MCF 10A (cell line): ENCODE results near the gene MTUS2. TPM values are rescaled to one million over a fixed set of nuclear protein-coding genes. Genes with fewer than 3 reads are reported as not detected.

Experiments
- BruUV-seq: library from RNA; stranded (reverse); fragments of 400-500 nt; replicated peaks from 2 replicates; lab custom pipeline; 2021; lab: Mats Ljungman, UMichigan
- CTCF ChIA-PET: fragments of 300-600 bp; sonication (Branson Sonifier 250); formaldehyde crosslinking; extraction: SDS; loops from one replicate; lab custom pipeline; 2021; ENCODE audit warnings: antibody characterized with exemption, inconsistent platforms; lab: Yijun Ruan, JAX
- POLR2A ChIA-PET: fragments of 300-600, 350-650 bp; sonication (Branson Sonifier 250); formaldehyde crosslinking; extraction: SDS; loops from one replicate; lab custom pipeline; 2020; ENCODE audit warnings: antibody characterized with exemption, inconsistent platforms; lab: Yijun Ruan, JAX
- DNase-seq: peaks from one replicate; pipeline ENCODE4 v3.0.0-alpha.2; 2018; ENCODE audit not compliant: unreplicated experiment
- H3K27ac Mint-ChIP-seq: one replicate; pipeline ENCODE4 v1.8.0; 2022; ENCODE audit warnings: mild to moderate bottlenecking, low read depth, mixed read lengths; ENCODE audit not compliant: unreplicated experiment
- H3K27me3 Mint-ChIP-seq: one replicate; pipeline ENCODE4 v1.8.0; 2022; ENCODE audit warnings: mixed read lengths; ENCODE audit not compliant: insufficient read depth, unreplicated experiment
- H3K36me3 Mint-ChIP-seq: one replicate; pipeline ENCODE4 v1.8.0; 2022; ENCODE audit warnings: mild to moderate bottlenecking, moderate library complexity, mixed read lengths; ENCODE audit not compliant: insufficient read depth, unreplicated experiment
- H3K4me1 Mint-ChIP-seq: one replicate; pipeline ENCODE4 v1.8.0; 2022; ENCODE audit warnings: mixed read lengths; ENCODE audit not compliant: insufficient read depth, unreplicated experiment
- H3K4me3 Mint-ChIP-seq: one replicate; pipeline ENCODE4 v1.8.0; 2022; ENCODE audit warnings: mild to moderate bottlenecking, moderate library complexity, mixed read lengths; ENCODE audit not compliant: unreplicated experiment
- H3K9me3 Mint-ChIP-seq: one replicate; pipeline ENCODE4 v1.8.0; 2022; ENCODE audit warnings: mixed read lengths; ENCODE audit not compliant: unreplicated experiment
- CTCF ChIP-seq: fragments of 200-600 bp; IDR thresholded peaks from one replicate; pipeline ENCODE4 v1.8.0; 2022; ENCODE audit warnings: antibody characterized with exemption, mild to moderate bottlenecking; ENCODE audit not compliant: unreplicated experiment
- intact Hi-C: fragments of 100-400 bp; cut with micrococcal nuclease; formaldehyde crosslinking; loops from 2 replicates; pipeline ENCODE4 v1.14.1; 2022
- total RNA-seq: library from RNA; stranded (reverse); gene quantifications from 2 replicates; pipeline ENCODE4 v1.2.3, GENCODE V29; 2022

Gene MTUS2
- total RNA-seq, 1 experiment from 2014 or later: not detected

- no peak overlapping the region for H3K27ac Mint-ChIP-seq
- H3K27me3 Mint-ChIP-seq: peaks cover 84% of the 10 kb centered on the region
- CTCF ChIA-PET: no interaction called here
- no peak for DNase-seq
- no TSS peak for BruUV-seq
- H3K4me1 Mint-ChIP-seq: no peaks in the 10 kb centered on the region
- intact Hi-C loops: no loop called here
- H3K4me3 Mint-ChIP-seq: no peak overlapping the region
- POLR2A ChIA-PET: no interaction called here
- no peak for TF ChIP-seq CTCF
- H3K9me3 Mint-ChIP-seq: no peaks in the 10 kb centered on the region
- no peaks in the 10 kb centered on the region for H3K36me3 Mint-ChIP-seq
Measured at GRCh38 chr13:29396446-29396845, 576.3 kb downstream of the MTUS2 start.

DNA sequence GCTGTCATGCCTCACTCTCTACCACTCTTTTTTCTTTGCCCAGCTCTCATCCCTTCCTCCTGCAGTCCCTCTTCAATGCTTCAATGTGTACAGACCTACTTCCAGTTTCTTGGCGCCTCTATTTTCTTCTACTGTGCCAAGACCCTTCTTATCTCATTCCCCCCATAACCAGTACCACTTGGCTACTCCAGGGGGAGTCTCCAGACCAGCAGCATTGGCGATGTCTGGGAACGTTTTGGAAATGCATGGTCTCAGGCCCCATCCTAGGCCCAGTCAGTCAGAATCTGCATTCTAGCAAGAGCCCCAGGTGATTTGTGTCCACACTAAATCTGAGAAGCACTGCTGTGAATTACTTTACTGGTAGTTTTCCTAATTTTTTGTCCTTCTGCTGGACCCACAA, 577.1 kb downstream of the MTUS2 start:
- Mint-ChIP-seq H3K27me3 (peaks cover 77% of the 10 kb centered on the region), H3K27ac (no peak overlapping the region), H3K36me3 (no peaks in the 10 kb centered on the region), H3K4me3 (no peak overlapping the region), H3K4me1 (peaks cover 3% of the 10 kb centered on the region), H3K9me3 (no peaks in the 10 kb centered on the region)
- BruUV-seq: no TSS peak
- POLR2A ChIA-PET: no interaction called here
- CTCF ChIA-PET: no interaction called here
- no peak for DNase-seq
- intact Hi-C loops: no loop called here
- no peak for TF ChIP-seq CTCF

- peaks cover 35% of the 10 kb centered on the region for H3K27me3 Mint-ChIP-seq
- ChIA-PET POLR2A (no interaction called here), CTCF (interaction anchor here (0.7 kb wide), 2 partner anchors 185 to 606 kb away, joined by 3 read pairs; no protein-coding TSS in a partner anchor)
- BruUV-seq: no TSS peak
- TF ChIP-seq CTCF: no peak
- no peak overlapping the region for H3K4me3 Mint-ChIP-seq
- no peak overlapping the region for H3K27ac Mint-ChIP-seq
- H3K9me3 Mint-ChIP-seq: no peaks in the 10 kb centered on the region
- DNase-seq: no peak
- intact Hi-C loops: no loop called here
- no peaks in the 10 kb centered on the region for H3K36me3 Mint-ChIP-seq
- peaks cover 6% of the 10 kb centered on the region for H3K4me1 Mint-ChIP-seq
Measured at GRCh38 chr13:29402166-29402636, 582.1 kb downstream of the MTUS2 start.

DNA sequence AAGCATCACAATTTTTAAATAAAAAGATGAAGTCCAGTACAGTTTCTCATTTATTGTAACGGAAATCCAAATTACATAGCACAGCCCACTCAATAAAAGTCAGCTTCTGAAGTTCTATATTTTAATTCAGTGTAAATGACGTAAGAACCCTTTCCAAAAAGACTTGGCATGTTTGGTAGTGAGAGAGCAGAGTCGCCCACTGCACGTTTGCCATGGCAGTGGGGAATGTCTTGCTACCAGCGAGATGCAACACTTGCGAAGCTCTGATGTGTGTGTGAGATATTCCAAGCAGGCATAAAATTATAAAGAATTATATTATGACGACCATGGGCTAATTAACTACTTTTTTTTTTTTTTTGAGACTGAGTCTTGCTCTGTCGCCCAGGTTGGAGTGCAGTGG, 585.3 kb downstream of the MTUS2 start:
- BruUV-seq: no TSS peak
- CTCF ChIA-PET: interaction anchor here (0.6 kb wide), 2 partner anchors 265 to 585 kb away, joined by 3 read pairs; no protein-coding TSS in a partner anchor

More for the DNA sequence above, 585.3 kb downstream of the MTUS2 start:
- POLR2A ChIA-PET: no interaction called here
- Mint-ChIP-seq H3K4me1 (peaks cover 6% of the 10 kb centered on the region), H3K27ac (no peak overlapping the region), H3K4me3 (no peak overlapping the region), H3K9me3 (no peaks in the 10 kb centered on the region), H3K36me3 (no peaks in the 10 kb centered on the region), H3K27me3 (peaks cover 7% of the 10 kb centered on the region)
- intact Hi-C loops: no loop called here
- no peak for DNase-seq
- no peak for TF ChIP-seq CTCF
